ENCODE measurements around the gene SLC13A4.
A peak's percentile ranks its signal among the peaks of the same experiment; 100 is the strongest.

Gene SLC13A4

GRCh38 chr7:135715673-135716072 is 12.3 kb downstream of the SLC13A4 start:
- ChIA-PET CTCF (no interaction called here), POLR2A (ENCODE audit: low non-redundant PET) (no interaction called here)
- H3K27ac ChIP-seq = no peak overlapping the region; the same call in 1 of the 2 replicates
- TF ChIP-seq CTCF (conservative IDR thresholded peaks at IDR 0.05; ENCODE audit: low read depth) = no peak
- DNase-seq (ENCODE audit: low spot score) = no peak

- no peak overlapping the region for H3K27ac ChIP-seq
- no peak for TF ChIP-seq CTCF (conservative IDR thresholded peaks at IDR 0.05; ENCODE audit: low read depth)
- no peak for DNase-seq (ENCODE audit: low spot score)
- CTCF ChIA-PET = no interaction called here
- POLR2A ChIA-PET (ENCODE audit: low non-redundant PET) = no interaction called here
These were observed 12.9 kb downstream of the SLC13A4 start for GRCh38 chr7:135715055-135715522.

- DNase-seq (ENCODE audit: low spot score) = peak; percentile 75
- CTCF ChIA-PET = interaction anchor here (0.5 kb wide), 1 partner anchor 28 kb away, joined by 4 read pairs; no protein-coding TSS in a partner anchor
- peak overlapping the region; percentile 52 for H3K27ac ChIP-seq
- no peak for TF ChIP-seq CTCF (conservative IDR thresholded peaks at IDR 0.05; ENCODE audit: low read depth)
- POLR2A ChIA-PET (ENCODE audit: low non-redundant PET) = no interaction called here
These were observed 13.4 kb downstream of the SLC13A4 start for GRCh38 chr7:135714534-135715009.

- no peak for TF ChIP-seq CTCF (conservative IDR thresholded peaks at IDR 0.05; ENCODE audit: low read depth)
- H3K27ac ChIP-seq = peak overlapping the region; percentile 52
- POLR2A ChIA-PET (ENCODE audit: low non-redundant PET) = no interaction called here
- CTCF ChIA-PET = interaction anchor here (0.5 kb wide), 1 partner anchor 28 kb away, joined by 4 read pairs; no protein-coding TSS in a partner anchor
- DNase-seq (ENCODE audit: low spot score) = no peak
These were observed 14.0 kb downstream of the SLC13A4 start for GRCh38 chr7:135713836-135714470.

GRCh38 chr7:135712796-135713195 is 15.2 kb downstream of the SLC13A4 start:
- no peak for TF ChIP-seq CTCF (conservative IDR thresholded peaks at IDR 0.05; ENCODE audit: low read depth)
- no peak overlapping the region for H3K27ac ChIP-seq
- ChIA-PET POLR2A (ENCODE audit: low non-redundant PET) (no interaction called here), CTCF (interaction anchor here (0.6 to 0.8 kb wide), 2 partner anchors 16 to 1213 kb away, joined by 3 to 4 read pairs; no protein-coding TSS in a partner anchor)
- no peak for DNase-seq (ENCODE audit: low spot score)

- DNase-seq (ENCODE audit: low spot score) = no peak
- CTCF ChIA-PET = interaction anchor here (0.6 to 0.8 kb wide), 3 partner anchors 17 to 1213 kb away, joined by 3 to 5 read pairs (median 4); no protein-coding TSS in a partner anchor
- no peak for TF ChIP-seq CTCF (conservative IDR thresholded peaks at IDR 0.05; ENCODE audit: low read depth)
- POLR2A ChIA-PET (ENCODE audit: low non-redundant PET) = no interaction called here
- H3K27ac ChIP-seq = no peak overlapping the region
These were observed 15.7 kb downstream of the SLC13A4 start for GRCh38 chr7:135712182-135712782.

Data from RWPE1 (cell line).